PFSK-1 (cell line): ENCODE measurements around the gene EFEMP2. TPM values are rescaled to one million over a fixed set of nuclear protein-coding genes. Genes with fewer than 3 reads are reported as not detected.

Source experiments
- FOXP2 ChIP-seq: optimal IDR thresholded peaks from 2 replicates; pipeline ENCODE3; 2011; ENCODE audit warnings: borderline replicate concordance, control low read depth, inconsistent platforms; ENCODE audit not compliant: insufficient read depth; ENCODE audit errors: extremely low read length, extremely low read depth
- POLR2AphosphoS5 ChIP-seq: IDR thresholded peaks from 2 replicates; pipeline ENCODE4 v1.6.1; 2012; ENCODE audit warnings: low read depth, mild to moderate bottlenecking, control low read depth, low read length, moderate library complexity
- SIN3A ChIP-seq: IDR thresholded peaks from 2 replicates; pipeline ENCODE4 v1.6.1; 2012; ENCODE audit warnings: mild to moderate bottlenecking, low read length, moderate library complexity, borderline replicate concordance; ENCODE audit not compliant: insufficient read depth
- TAF1 ChIP-seq: IDR thresholded peaks from 2 replicates; pipeline ENCODE4 v1.6.1; 2012; ENCODE audit warnings: low read length, control low read depth, borderline replicate concordance; ENCODE audit not compliant: insufficient read depth
- polyA plus RNA-seq: library from polyadenylated mRNA; unstranded; fragments of >200 nt; gene quantifications from one replicate; pipeline ENCODE4 v1.2.1, GENCODE V29; 2012; ENCODE audit warnings: low read depth, missing spikeins; ENCODE audit not compliant: insufficient read length
- TF ChIP-seq, protein P1 (sequence below), 2 experiments: IDR thresholded peaks; 2 replicates each; pipeline versions ENCODE4 v1.6.1 to v1.8.0; 2011 to 2012; ENCODE audit warnings: low read depth in 2 of 2, low read length in 2 of 2, control low read depth in 1 of 2, inconsistent platforms in 1 of 2, mild to moderate bottlenecking in 1 of 2, moderate library complexity in 1 of 2; ENCODE audit not compliant: insufficient read depth in 1 of 2

The EFEMP2 gene
- polyA plus RNA-seq, result 4.6 TPM

DNA sequence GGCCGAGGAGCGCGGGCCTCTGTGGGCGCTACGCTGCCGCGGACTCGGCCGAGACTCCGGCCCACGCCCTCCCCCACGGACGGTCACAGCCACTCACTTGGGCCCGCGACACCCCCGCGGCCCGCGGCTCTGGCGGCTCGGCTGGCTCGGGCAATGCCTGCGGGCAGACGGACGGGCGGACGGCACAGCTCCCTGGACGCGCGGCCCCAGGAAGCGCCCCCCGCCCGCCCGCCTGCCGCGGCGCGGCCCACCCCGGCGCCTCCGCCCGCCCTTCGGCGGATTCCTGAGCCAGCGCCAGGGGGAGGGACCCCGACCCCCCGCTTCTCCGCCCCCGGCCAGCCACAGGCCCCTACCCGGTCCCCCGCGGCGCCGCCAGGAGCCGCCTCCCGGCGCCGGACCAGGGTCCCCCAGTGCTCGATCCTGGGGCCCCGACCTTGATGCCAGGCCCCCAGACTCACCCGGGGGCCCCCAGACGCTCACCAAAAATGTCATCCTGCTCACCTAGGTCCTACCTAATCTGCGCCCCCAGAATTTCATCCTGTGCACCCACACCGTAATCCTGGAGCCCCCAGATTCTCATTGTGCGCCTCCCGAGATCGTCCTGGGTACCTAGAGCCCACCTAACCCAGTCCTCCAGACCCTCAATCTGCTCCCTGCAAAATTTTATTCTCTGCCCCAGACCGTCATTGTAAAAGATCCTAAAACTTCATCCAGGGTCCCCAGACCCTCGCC, at the start of gene EFEMP2:
TSS of gene EFEMP2 (minus strand) at position 215 of the 732 bp plus-strand sequence. CDS start 446 bp downstream, outside the sequence.
- no peak for TF ChIP-seq TAF1
- no peak for TF ChIP-seq FOXP2
- TF ChIP-seq SIN3A, result no peak
- TF ChIP-seq POLR2AphosphoS5, result no peak

DNA sequence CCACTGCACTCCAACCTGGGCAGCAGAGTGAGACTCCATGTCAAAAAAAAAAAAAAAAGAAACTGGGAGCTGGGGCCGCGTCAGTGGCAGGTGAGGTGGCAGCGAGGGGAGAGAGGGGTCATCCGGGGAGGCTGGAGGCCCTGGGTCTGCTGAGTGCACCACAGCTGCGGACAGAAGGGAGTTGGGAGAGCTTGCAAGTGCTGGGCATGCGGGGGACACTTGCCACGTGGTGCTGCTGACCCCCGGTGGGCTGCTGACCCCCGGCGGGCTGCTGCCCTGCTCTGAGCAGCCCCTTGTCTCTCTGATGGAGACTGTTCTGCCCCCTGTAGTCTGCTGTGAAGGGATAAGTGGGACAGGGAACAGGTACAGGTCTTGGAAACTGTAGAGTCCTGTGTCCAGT, 49.3 kb upstream of the EFEMP2 start:
- no peak for TF ChIP-seq SIN3A
- no peak for TF ChIP-seq FOXP2
- TF ChIP-seq TAF1, result no peak
- no peak for TF ChIP-seq POLR2AphosphoS5
- TF ChIP-seq, protein P1, sequence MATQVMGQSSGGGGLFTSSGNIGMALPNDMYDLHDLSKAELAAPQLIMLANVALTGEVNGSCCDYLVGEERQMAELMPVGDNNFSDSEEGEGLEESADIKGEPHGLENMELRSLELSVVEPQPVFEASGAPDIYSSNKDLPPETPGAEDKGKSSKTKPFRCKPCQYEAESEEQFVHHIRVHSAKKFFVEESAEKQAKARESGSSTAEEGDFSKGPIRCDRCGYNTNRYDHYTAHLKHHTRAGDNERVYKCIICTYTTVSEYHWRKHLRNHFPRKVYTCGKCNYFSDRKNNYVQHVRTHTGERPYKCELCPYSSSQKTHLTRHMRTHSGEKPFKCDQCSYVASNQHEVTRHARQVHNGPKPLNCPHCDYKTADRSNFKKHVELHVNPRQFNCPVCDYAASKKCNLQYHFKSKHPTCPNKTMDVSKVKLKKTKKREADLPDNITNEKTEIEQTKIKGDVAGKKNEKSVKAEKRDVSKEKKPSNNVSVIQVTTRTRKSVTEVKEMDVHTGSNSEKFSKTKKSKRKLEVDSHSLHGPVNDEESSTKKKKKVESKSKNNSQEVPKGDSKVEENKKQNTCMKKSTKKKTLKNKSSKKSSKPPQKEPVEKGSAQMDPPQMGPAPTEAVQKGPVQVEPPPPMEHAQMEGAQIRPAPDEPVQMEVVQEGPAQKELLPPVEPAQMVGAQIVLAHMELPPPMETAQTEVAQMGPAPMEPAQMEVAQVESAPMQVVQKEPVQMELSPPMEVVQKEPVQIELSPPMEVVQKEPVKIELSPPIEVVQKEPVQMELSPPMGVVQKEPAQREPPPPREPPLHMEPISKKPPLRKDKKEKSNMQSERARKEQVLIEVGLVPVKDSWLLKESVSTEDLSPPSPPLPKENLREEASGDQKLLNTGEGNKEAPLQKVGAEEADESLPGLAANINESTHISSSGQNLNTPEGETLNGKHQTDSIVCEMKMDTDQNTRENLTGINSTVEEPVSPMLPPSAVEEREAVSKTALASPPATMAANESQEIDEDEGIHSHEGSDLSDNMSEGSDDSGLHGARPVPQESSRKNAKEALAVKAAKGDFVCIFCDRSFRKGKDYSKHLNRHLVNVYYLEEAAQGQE (IDR thresholded peaks at IDR 0.05; ENCODE audit: insufficient read depth in 1 of 2, low read depth in 2 of 2, low read length in 2 of 2), result no peak

DNA sequence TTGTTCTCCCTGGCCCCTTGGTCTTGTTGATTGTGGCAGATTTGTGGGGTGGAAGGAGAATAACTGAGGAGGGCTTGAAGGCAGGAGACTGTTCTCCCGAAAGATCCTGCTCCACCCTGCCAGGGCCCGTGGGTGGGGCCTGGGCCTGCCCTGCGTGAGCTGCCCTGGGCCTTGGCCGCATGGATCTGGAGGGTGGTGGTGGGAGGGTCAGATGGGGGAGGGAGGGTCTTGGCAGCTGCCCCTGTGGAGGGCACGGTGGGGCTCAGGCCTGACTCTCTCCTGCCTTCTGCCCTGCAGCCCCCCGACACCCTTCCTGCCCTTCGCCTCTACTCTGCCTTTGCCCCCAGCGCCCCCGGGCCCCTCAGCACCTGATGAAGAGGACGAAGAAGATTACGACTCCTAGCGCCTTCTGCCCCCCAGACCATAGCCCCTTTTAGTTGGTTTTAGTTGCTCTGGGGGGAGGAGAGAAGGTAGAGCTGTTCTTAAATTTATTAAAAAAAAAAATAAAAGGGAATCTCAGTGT, 48.5 kb upstream of the EFEMP2 start:
- TF ChIP-seq SIN3A (no peak), TAF1 (no peak), FOXP2 (no peak), POLR2AphosphoS5 (no peak)
- TF ChIP-seq, protein P1 (IDR thresholded peaks at IDR 0.05; ENCODE audit: insufficient read depth in 1 of 2, low read depth in 2 of 2, low read length in 2 of 2), result no peak

DNA sequence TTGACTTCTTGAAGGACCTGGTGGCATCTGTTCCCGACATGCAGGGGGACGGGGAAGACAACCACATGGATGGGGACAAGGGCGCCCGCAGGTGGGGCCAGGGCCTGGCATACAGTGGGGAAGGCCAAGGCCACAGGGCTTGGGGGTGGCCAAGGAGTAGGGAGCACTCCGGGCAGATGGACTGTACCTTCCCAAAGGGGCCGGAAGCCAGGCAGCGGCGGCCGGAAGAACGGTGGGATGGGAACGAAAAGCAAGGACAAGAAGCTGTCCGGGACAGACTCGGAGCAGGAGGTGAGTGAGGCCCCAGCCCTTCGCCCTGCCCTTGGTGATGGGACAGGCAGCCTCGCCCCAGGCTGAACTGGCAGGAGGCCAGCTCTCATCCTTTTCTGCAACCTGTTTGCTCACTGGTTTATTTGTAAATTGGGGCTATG, 47.8 kb upstream of the EFEMP2 start:
- TF ChIP-seq TAF1, result no peak
- TF ChIP-seq POLR2AphosphoS5, result no peak
- no peak for TF ChIP-seq SIN3A
- no peak for TF ChIP-seq FOXP2
- TF ChIP-seq, protein P1 (IDR thresholded peaks at IDR 0.05; ENCODE audit: insufficient read depth in 1 of 2, low read depth in 2 of 2, low read length in 2 of 2), result no peak

DNA sequence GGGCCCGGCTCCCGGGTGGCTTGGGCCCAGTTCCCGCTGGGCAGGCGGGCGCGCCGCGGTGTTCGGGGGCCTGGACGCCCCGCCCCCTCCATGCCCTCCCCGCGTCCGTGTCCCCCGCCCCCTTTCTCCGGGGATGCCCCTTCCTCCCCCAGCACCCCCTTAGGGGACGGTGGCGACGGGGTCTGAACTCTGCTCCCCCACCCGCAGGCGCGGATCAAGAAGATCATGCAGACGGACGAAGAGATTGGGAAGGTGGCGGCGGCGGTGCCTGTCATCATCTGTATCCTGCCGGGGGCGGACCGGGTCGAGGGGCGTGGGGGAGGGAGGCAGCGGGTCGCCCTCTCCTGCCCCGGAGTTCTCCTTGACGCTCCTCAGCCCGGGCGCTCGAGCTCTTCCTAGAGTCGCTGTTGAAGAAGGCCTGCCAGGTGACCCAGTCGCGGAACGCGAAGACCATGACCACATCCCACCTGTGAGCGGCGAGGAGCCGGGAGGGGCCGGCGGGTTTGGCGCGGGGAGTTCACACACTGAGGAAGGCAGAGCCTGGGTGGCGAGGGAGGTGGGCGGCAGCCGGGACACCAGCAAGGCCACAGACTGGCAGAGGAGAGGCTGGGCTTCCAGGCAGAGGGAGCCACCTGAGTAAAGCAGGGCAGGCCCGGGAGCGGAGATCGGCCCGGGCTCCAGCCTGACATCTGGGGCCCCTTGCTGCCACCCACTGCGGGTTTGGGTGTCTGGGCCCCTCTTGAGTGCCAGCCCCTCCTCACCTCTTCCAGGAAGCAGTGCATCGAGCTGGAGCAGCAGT, 47.2 kb upstream of the EFEMP2 start:
- TF ChIP-seq SIN3A, result no peak; the same call in 1 of the 2 replicates
- TF ChIP-seq, protein P1 (IDR thresholded peaks at IDR 0.05; ENCODE audit: insufficient read depth in 1 of 2, low read depth in 2 of 2, low read length in 2 of 2), result no peak
- TF ChIP-seq POLR2AphosphoS5, result no peak
- no peak for TF ChIP-seq TAF1
- no peak for TF ChIP-seq FOXP2
